Skeletal muscle tissue (tissue), 4 donors: ENCODE results near the gene COL19A1. TPM values are rescaled to one million over a fixed set of nuclear protein-coding genes. Genes with fewer than 3 reads are reported as not detected.

Experiments
- H3K27ac ChIP-seq: one replicate; pipeline ENCODE4 v1.7.0; 2013; ENCODE audit warnings: mild to moderate bottlenecking, low read depth, low read length, inconsistent platforms
- H3K27me3 ChIP-seq, 3 donors: one replicate each; pipeline ENCODE4 v1.7.0; 2013; ENCODE audit warnings: low read length in 3 of 3; ENCODE audit not compliant: control insufficient read depth in 3 of 3, insufficient read depth in 3 of 3
- H3K36me3 ChIP-seq, 3 donors: one replicate each; pipeline ENCODE4 v1.7.0; 2013; ENCODE audit warnings: low read length in 3 of 3; ENCODE audit not compliant: control insufficient read depth in 3 of 3, insufficient read depth in 3 of 3
- H3K4me1 ChIP-seq, 3 donors: one replicate each; pipeline ENCODE4 v1.7.0; 2013; ENCODE audit warnings: low read length in 3 of 3, mild to moderate bottlenecking in 3 of 3; ENCODE audit not compliant: control insufficient read depth in 3 of 3, insufficient read depth in 3 of 3
- H3K4me3 ChIP-seq, 3 donors: one replicate each; pipeline ENCODE4 v1.7.0; 2013; ENCODE audit warnings: low read length in 3 of 3
- H3K9ac ChIP-seq, 3 donors: one replicate each; pipeline ENCODE4 v1.7.0; 2013; ENCODE audit warnings: low read length in 3 of 3, mild to moderate bottlenecking in 3 of 3, moderate library complexity in 2 of 3, low read depth in 1 of 3
- H3K9me3 ChIP-seq, 3 donors: one replicate each; pipeline ENCODE4 v1.7.0; 2013; ENCODE audit warnings: low read length in 3 of 3; ENCODE audit not compliant: control insufficient read depth in 3 of 3
- total RNA-seq: library from RNA; depleted of rRNA; stranded (reverse); fragments of >200 nt; gene quantifications from one replicate; pipeline ENCODE4 v1.2.3, GENCODE V29; 2014
- donor health status: Osteomylitis.

Gene COL19A1
- total RNA-seq, 1 donor from 2014 or later = 10.4 TPM

DNA sequence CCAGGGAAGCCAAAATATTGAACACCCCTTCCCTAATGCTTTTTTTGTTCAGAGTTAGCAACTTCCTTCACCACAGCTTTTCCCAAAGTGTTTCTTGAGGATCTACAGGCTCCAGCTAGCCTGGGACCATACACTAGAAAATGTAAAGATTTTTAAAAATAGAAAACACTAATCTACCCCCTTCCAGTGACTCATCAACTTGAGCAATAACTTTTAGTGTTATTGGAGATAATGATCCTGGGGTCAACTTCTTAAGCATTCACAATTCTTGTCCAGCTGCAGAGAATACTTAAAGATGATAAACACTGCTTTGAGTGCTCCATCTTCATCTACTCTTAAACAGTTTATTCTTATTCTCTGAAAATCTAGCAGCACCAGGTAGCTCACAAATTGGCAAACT, 304.9 kb downstream of the COL19A1 start:
- Histone ChIP-seq H3K4me1 (no peaks in the 10 kb centered on the region), H3K36me3 (no peaks in the 10 kb centered on the region), H3K27ac (no peak overlapping the region), H3K4me3 (no peak overlapping the region), H3K9me3 (no peaks in the 10 kb centered on the region), H3K9ac (no peak overlapping the region), H3K27me3 (no peaks in the 10 kb centered on the region)

DNA sequence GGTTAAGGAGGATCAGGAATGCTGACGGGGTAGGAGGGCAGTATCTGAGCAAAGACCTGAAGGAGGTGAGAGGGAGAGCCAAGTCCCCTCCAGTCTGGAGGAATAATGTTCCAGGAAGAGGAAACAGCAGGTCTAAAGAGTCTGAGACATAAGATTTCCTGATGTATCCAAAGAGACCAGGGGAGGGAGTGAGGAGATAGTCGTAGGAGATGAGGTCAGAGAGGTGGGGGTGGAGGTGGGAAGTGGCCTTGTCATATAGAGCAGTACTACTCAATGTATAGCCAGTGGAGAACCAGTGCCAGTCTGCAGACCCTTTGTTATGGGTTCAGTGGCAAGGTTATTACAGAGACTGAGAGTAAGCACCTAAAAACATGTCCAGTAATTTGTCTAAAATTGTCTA, 305.9 kb downstream of the COL19A1 start:
- H3K36me3 ChIP-seq = no peaks in the 10 kb centered on the region
- H3K27me3 ChIP-seq = no peaks in the 10 kb centered on the region
- H3K27ac ChIP-seq = no peak overlapping the region
- H3K4me3 ChIP-seq = no peak overlapping the region
- no peaks in the 10 kb centered on the region for H3K9me3 ChIP-seq
- H3K4me1 ChIP-seq = no peaks in the 10 kb centered on the region
- no peak overlapping the region for H3K9ac ChIP-seq

DNA sequence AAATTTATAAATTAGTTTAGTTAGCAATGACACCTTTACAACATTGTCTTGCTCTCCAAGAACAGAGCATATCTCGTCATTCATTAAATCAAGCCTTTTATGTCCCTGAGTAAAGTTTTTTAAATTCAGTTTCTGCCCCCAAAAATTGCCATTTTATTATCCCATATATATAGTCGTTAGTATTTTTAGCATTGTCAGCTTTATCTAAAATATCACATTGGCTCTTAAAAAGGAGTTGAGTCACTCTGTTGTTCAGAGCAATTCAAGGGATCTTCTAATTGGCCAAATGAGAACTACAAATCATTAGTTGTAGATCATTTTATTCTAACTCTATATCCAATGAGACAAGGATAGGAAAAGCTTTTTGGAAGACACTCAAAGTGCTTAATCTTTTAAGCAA, 309.4 kb downstream of the COL19A1 start:
- H3K27me3 ChIP-seq = no peaks in the 10 kb centered on the region
- no peaks in the 10 kb centered on the region for H3K4me1 ChIP-seq
- no peak overlapping the region for H3K27ac ChIP-seq
- no peak overlapping the region for H3K4me3 ChIP-seq
- no peaks in the 10 kb centered on the region for H3K9me3 ChIP-seq
- no peak overlapping the region for H3K9ac ChIP-seq
- H3K36me3 ChIP-seq = no peaks in the 10 kb centered on the region

DNA sequence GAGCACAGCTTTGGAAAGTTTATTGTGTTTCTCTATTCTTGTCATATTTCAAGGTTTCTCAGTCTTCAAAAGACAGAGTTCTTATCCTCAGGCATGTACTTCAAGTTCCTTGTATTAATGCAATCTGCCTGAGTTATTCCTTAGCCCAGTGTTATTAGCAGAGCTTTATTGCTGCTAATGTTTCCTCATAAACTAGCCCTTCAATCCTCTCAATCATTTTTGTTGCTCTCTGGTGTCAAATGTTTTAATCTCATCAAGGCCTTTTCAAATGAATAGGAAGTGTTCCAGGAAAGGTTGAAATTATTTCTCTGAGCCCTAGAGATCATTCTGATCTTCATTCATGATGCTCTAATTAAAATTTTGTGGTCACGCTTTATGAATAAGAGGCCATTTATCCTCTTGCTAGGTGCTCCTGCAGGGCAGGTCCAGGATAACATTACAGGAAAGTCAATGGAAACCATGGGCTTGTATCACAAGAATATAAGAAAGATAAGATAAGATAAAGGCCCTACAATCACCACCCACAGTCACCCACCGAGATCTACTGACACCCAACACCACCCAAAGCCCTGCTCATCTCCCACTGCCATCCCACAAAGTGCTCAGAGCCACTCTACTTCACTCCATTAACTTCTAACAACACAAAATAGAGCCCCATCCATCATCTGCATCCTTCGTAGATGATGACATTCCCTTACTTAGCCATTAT, 310.6 kb downstream of the COL19A1 start:
- no peaks in the 10 kb centered on the region for H3K27me3 ChIP-seq
- no peaks in the 10 kb centered on the region for H3K4me1 ChIP-seq
- H3K36me3 ChIP-seq = no peaks in the 10 kb centered on the region
- no peak overlapping the region for H3K4me3 ChIP-seq
- no peak overlapping the region for H3K9ac ChIP-seq
- H3K9me3 ChIP-seq = no peaks in the 10 kb centered on the region
- no peak overlapping the region for H3K27ac ChIP-seq

DNA sequence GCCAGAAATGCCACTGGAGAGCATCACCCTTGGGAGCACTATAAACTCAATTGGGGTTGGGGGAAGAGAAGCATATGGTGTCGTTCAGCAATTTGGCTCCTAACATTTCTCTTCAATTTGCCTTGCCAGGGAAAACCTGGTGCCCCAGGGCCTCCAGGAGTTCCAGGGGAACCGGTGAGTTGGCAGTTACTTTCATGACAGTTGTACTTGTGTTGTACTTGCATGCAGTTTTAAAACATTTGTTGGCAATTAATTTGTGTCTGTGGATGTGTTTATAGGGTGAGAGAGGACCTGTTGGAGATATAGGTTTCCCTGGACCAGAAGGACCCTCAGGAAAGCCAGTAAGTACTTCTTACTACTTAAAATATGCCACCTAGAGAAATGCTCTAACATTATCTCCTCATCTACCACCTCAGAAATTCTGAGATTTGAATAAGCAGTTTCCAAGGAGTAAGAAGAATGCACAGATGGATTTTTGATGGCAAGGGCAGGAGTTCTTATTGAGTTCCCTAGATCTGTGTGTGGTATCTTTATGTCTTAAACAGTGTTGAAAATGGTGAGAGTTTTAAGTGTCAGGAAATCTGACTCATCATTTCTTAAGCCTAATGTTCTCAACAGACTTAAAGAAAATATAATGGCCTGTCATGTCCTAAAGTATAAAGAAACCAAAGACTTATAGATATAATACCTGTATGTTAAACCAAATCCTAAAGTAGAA, 314.0 kb downstream of the COL19A1 start:
- Histone ChIP-seq H3K36me3 (no peaks in the 10 kb centered on the region), H3K4me3 (no peak overlapping the region), H3K4me1 (no peaks in the 10 kb centered on the region), H3K27me3 (no peaks in the 10 kb centered on the region), H3K9me3 (no peaks in the 10 kb centered on the region), H3K9ac (no peak overlapping the region), H3K27ac (no peak overlapping the region)

DNA sequence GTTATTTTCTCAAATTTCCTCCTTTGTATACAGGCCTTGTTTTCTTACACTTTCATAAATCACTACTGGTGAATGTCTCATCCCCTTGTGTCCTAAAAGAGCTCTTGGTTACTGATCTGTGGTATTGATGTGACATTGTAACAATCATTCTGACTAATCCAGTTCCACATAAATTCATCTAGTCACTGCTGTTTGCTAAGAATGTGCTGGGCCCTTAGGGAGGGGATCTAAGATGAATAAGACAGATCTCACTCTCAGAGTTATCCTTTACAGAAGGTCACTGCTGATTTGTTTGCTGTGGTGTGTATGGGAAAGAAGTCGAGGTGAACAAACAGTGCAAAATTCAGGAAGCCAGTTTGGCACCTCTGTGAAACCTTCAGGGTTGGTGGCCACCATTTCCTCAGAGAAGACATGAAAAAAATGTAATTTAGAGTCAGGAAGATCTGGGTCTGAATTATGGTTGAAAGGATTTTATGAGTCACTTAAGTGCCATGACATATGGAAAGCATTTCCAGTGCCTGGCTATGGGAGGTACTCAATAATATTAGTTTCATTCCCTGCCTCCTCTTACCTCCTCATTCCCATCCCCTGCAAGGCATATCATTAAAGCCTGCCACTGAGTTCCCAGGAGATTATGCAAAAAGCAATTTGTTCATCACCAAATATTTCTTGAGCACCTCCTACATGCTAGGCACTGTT, 314.7 kb downstream of the COL19A1 start:
- Histone ChIP-seq H3K9me3 (no peaks in the 10 kb centered on the region), H3K4me1 (no peaks in the 10 kb centered on the region), H3K9ac (no peak overlapping the region), H3K4me3 (no peak overlapping the region), H3K27ac (no peak overlapping the region), H3K36me3 (no peaks in the 10 kb centered on the region), H3K27me3 (no peaks in the 10 kb centered on the region)

DNA sequence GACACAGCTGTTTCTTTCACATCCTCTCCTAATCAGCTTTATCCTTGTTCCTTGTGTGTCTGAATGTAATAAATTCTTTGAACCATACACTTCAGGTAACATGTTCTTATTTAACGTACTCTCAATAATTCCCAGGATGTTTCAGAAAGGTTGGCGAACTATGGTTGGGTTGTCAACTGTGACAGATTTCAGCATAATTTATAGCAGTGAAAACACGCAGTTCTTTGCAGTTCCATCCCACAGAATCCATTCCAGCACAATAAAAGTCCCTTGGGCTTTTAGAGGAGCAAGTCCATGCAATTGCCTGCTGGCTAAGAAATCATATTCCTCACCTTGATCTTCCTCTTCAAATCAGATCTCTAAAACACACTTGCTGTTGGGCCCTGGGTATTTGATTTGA, 317.2 kb downstream of the COL19A1 start:
- H3K36me3 ChIP-seq = no peaks in the 10 kb centered on the region
- no peaks in the 10 kb centered on the region for H3K9me3 ChIP-seq

DNA sequence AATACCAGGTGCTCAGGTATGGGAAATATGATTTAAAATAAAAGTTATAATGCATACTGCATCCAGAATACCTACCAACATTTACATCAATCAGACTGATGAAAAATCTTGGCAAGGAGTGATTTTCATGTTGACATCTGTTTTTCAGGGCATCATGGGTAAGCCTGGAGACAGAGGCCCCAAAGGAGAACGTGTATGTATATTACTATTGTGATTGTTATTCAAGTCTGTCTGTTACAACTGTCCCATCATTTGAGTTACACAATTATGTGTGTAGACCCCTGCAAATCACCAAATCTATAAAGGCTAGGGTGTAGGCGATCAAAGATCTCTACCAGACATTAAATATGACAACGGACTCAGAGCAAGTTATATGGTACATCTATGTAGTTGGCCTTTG, 318.4 kb downstream of the COL19A1 start:
- Histone ChIP-seq H3K9ac (no peak overlapping the region), H3K36me3 (no peaks in the 10 kb centered on the region), H3K4me1 (no peaks in the 10 kb centered on the region), H3K27me3 (no peaks in the 10 kb centered on the region), H3K4me3 (no peak overlapping the region), H3K27ac (no peak overlapping the region), H3K9me3 (no peaks in the 10 kb centered on the region)

More for the DNA sequence above, 317.2 kb downstream of the COL19A1 start:
- Histone ChIP-seq H3K4me3 (no peak overlapping the region), H3K27ac (no peak overlapping the region), H3K9ac (no peak overlapping the region), H3K27me3 (no peaks in the 10 kb centered on the region), H3K4me1 (no peaks in the 10 kb centered on the region)

DNA sequence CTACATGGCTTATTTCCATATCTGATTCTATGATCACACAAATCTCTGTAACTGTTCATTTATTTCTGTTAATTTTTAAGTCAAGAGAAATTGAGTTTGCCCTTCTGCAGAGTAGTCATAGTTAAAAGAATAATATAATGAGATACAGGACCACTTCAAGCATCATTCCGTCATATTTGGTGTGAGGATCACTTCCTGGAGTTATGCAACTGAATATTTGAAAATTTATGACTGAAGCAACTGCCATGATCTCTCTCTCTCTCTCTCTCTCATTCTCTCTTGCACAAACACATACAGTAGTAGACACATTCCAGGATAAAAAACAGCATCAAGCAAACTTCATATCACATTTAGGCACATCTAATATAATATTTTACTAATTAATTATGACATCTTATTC, 320.1 kb downstream of the COL19A1 start:
- H3K27ac ChIP-seq = no peak overlapping the region
- H3K36me3 ChIP-seq = no peaks in the 10 kb centered on the region
- no peaks in the 10 kb centered on the region for H3K27me3 ChIP-seq
- no peaks in the 10 kb centered on the region for H3K4me1 ChIP-seq
- no peak overlapping the region for H3K9ac ChIP-seq
- H3K9me3 ChIP-seq = no peaks in the 10 kb centered on the region
- no peak overlapping the region for H3K4me3 ChIP-seq

DNA sequence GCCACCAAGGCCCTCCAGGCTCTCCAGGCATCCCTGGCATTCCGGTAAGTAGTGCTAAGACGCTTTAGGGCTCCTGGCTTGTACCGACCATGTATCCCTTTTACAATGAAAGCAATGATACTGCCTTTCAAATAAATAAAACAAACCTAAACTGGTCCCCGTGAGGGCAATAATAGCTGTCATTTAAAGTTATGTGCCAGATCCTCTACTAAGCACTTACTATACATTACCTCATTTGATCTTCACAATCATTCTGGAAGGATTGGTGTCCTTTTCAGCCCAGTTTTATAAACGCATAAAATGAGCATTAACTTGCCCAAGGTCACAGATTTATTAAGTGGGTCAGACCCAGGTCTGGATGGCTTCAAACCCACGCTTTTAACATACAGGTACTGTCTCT, 321.8 kb downstream of the COL19A1 start:
- no peak overlapping the region for H3K27ac ChIP-seq
- no peaks in the 10 kb centered on the region for H3K9me3 ChIP-seq
- H3K27me3 ChIP-seq = no peaks in the 10 kb centered on the region
- no peak overlapping the region for H3K4me3 ChIP-seq
- H3K9ac ChIP-seq = no peak overlapping the region
- H3K4me1 ChIP-seq = no peaks in the 10 kb centered on the region
- no peaks in the 10 kb centered on the region for H3K36me3 ChIP-seq
